Head of caudate nucleus (tissue), 42 donors: ENCODE measurements around the gene PLCB1.
"Not testable (repeated sequence)": the region's sequence is repeated elsewhere in the genome, so short reads cannot be mapped to it uniquely, and the experiment has no call there.

Source experiments
- DNase-seq, 42 donors: peaks; one replicate each; pipeline versions ENCODE4 v3.0.0 to v3.0.0-alpha.2; 2020 to 2021; ENCODE audit warnings: mixed read lengths in 7 of 42
- intact Hi-C: fragments of 100-400 bp; cut with DNase I; formaldehyde crosslinking; loops from one replicate; pipeline ENCODE4 v1.15.0; 2022

Gene PLCB1

DNA sequence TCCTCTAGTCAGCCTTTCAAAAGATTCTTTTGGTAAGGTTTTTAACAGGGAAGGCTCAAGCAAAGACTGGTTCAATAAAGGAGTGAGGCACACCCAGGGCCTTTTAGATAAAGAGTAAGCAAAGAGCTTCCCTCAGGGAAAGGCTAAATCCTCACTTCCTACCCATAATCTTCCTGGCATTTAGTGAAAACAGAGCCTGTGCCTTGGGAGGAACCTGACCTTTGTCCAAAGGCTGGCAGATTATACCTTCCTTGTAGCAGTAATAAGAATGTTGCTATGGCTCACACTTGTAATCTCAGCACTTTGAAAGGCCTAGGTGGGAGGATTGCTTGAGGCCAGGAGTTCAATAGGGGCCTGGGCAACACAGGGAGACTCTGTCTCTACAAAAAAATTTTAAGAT, 656.8 kb downstream of the PLCB1 start:
- DNase-seq = no peak
- intact Hi-C loops = no loop called here

DNA sequence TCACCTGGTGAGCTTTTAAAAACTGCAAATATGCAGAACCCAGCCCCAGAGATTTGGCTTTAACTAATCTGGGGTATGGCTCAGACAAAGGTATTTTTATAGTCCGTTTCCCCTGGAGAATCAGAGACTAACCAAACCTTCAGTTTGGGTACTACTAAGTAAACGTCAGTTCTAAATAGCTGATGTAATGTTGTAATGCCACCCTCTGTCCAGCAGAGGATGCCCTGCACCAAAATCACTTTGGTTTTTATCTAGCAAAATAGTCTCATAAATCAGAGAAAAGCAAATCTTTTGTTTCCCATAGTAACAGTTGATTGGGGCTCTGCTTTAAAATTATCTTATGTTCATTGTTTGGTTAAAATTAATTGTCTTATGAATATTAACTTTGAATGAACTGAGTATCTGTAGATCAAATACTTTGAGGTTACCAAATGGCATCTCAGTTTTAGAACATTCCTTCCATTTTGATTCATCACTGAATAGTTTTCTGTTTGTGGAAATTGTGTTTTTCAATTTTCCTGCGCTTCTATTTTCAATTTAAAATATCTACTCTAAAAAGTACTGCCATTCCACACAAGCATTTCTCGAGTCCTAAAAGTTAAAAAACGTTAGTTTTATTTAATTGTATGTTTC, 658.5 kb downstream of the PLCB1 start:
- intact Hi-C loops = no loop called here
- DNase-seq = peak in 22 of 42 donors; percentile 12 to 73 (median 34)

DNA sequence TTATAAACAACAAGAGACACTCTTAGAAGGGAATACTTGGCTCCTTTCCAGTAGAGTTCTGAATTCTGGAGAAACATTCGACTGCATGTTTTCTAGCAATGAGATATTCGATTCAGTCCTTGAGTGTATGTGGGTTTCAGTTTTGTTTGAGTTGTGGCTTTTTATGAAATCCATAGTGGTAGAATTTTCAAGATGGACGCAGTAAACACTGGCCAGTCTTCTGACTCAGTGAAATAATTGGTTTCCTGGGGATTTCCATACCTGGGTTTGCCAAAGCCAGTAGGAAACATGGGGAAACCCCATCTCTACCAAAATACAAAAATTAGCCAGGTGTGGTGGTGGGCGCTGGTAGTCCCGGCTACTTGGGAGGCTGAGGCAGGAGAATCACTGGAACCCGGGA, 663.3 kb downstream of the PLCB1 start:
- no peak for DNase-seq
- intact Hi-C loops = no loop called here

DNA sequence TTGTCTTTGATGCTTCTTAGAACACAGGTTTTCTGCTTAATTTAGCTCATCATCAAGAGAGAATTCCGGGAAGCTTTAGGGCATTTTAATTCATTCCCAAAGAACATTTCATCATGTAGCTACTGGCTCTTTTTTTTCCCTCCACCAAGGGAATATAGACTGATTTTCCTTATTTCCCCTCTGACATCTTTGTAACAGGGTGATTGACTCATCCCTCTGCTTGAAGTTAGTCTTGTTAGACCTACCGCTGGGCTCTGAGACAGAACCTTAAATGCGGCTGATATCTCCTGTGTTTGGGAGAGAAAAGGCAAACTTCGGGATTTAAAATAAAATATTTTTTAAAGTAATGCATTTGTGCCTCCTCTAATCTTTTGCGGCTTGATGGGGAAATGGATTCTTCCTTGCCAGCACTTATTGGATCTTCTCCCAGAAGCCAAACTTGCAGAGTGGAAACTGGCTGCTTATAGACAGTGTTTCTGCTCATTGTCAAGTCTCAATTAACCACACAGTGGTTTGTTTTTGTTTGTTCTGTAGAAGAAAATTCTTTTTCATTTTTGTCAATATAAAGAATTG, 664.1 kb downstream of the PLCB1 start:
- intact Hi-C loops = no loop called here
- no peak for DNase-seq

DNA sequence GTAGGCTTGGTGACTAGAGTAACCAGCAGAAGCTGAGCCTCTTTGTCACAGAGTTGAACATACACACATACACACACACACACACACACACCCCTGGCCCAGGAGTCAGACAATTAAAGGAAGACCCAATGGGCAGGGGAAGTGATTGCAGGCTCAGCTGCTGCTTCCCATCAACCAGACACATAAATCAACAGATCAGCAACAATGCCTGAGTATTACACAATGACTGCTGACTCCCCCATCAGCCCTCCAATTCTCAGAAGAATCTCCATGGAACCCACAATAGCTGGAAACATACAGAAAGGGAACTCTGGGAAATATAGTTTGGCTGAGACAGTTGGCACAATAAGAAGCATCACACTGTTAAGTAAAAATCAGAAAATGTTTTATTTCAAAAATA, 666.4 kb downstream of the PLCB1 start:
- no peak for DNase-seq
- intact Hi-C loops = no loop called here

DNA sequence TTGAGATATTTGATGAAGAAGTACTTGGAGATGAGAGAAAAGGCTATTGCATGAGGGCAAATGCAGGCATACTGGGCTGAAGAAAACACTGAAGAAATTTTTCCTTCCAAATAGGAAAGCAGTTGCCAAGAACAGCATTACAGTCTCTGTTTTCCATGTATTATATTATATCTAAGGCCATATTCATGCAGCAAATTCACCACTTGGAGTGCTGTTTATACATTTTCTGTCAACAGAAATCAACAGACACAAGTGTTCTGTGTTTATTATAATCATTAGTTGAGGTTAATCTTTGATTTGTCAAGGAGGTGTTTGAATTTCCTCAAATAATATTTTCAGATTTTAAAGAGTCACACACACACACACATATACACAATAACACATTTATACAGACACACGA, 668.0 kb downstream of the PLCB1 start:
- no peak for DNase-seq
- intact Hi-C loops = no loop called here

DNA sequence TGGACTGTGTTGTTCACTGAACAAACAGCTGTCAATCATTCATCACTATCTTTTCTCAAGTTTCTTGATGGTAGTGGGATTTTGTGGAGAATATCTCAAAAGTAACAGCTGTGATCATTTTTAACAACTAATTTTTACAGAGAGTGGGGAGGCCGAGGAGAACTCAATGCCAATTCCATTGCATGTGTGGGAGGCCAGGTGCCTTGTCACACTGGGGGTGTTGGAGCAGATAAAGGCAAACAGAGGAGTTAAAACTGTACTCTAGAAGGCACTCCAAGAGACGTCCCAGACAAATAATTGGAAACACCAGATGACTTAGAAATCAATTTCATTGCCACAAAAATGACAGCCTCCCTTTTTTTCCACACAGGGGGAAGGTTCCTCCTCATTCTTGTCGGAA, 669.6 kb downstream of the PLCB1 start:
- intact Hi-C loops = no loop called here
- DNase-seq = peak in 31 of 42 donors; percentile 9 to 76 (median 36)

DNA sequence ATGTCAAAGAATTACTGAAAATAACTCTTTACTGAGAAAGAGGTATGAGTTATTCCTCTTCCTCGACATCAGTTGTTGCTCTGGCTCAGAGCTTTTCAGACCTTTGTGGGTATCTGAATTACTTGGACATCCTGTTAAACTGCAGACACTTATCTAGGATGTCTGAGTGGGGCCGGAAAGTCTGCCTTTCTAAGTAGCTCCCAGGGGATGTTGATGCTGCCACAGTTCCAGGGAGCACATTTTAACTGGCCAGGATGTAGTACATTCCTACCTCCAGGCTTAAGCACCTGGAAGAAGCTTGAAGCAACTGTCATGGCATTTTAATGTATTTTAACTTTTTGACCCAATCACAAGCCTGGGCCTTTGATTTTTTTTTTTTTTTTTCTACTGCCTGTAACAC, 671.0 kb downstream of the PLCB1 start:
- intact Hi-C loops = no loop called here
- DNase-seq = no peak

DNA sequence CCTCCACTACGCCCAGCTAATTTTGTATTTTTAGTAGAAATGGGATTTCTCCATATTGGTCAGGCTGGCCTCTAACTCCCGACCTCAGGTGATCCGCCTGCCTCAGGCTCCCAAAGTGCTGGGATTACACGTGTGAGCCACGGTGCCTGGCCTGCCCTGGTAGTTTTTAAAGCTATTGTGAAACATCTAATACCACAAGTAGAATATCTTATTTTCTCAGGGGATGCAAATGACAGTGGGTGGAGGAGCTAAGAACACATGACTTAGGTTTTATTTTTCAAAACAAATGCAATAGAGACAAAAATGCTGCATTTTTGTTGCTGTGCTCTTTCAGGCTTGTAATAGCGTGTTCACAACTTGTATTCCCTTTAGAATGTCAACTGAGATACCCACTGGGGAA, 671.9 kb downstream of the PLCB1 start:
- no peak for DNase-seq
- intact Hi-C loops = no loop called here

DNA sequence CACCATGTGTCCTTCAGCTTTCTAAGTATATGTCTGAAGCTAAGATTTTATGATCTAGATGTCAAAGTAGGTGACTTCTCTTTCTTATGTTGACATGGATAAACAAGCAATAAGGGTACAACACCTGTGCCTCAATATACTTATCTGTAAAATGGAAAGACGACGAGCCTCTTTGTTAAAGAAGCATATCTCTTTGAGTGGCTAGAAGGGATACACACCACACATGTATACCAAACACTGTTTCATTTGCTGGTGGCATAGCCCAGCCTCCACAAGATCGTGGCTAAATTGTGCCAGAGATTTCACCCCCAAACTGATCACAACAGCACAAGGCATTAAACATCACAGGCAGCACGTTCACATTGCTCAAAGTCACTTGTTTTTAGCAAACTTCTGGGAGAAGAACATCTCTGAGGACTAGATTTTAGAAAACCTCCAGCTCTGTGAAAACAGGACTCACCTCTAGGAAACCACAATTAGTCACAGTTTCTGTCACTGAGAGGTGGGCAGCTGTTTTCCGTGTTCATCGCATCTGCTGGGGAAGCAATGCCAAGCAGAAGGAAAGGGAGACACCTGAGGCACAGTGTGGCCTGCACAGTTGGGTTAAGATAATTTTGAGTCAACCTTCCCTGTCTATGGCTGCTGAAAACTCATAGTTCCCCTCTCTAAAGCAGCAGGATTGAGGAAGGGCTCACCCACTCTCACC, 673.8 kb downstream of the PLCB1 start:
- intact Hi-C loops = no loop called here
- no peak for DNase-seq

DNA sequence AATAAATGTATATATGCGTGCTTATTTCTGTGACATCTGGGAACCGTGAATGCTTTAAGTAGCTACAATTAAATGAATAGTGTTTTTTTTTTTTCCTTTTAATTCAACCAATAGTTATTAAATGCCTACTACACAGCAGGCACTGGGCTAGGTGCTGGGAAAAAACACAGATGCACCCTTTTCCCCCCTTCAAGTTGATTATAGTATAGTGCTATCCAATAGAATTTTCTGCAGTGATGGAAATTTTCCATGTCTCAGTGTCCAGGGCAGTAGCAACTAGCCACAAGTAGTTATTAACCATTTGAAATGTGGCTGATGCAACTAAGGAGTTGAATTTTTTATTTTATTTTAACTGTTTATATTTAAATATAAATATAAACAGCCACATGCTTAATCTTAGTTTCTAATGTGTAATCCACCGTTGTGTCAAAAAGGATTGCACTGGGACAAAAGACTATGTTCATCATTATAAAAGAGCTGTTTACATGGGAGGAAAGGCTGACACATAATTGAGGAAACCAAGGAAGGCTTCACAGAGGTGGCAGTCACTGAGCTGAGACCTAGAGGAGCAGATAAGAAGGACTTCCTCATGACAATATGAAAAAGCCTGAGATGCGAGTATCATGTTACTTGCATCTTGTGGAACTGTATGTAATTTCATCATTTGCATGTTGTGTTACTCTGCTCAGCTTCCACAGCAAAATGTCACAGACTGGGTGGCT, 675.6 kb downstream of the PLCB1 start:
- no peak for DNase-seq
- intact Hi-C loops = no loop called here

DNA sequence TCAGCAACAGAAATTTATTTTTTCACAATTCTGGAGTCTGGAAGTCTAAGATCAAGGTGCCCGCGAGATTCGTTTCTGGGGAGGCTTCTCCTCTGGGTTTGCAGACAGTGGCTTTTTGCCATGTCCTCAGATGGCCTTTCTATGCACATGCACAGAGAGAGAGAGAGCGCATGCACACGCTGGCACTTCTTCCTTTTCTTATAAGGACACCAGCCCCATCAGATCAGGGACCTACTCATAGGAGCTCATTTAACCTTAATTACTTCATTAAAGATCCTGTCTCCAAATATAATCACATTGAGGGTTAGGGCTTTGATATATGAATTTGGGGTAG, 676.1 kb downstream of the PLCB1 start:
- intact Hi-C loops = no loop called here
- no peak for DNase-seq

DNA sequence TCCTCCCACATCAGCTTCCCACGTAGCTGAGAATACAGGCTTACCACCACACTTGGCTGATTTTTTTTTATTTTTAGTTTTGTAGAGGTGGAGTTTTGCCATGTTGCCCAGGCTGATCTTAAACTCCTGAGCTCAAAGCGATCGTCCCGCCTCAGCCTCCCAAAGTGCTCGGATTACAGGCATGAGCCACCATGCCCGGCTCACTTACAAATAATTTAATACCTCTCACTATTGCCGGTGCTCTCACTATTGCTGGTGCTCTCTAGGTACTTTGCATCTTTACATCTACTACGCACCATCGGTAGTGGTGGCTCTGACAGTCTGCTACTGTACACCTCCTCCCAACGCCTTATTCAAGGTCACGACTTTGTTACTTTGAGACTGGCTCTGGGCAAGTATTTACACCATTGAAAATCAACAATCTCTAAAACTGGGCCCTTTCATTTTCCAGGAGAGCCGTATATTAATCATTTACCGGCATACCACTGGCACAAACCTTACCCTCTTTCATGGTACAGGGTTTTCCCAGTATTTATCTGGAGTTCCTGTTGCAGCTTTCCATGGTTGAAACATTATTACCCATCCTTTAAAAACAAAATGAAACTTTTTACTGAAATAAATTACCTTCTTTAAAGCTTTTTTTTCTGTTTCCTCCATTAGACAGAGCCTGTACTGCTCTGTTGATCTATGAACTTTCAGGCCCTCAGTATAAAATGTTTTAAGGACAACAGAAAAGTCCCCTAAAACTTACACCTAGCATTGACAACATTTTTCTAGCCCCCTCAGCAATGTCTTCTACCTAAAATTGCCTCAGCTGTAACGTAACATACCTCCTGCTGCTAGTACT, 677.3 kb downstream of the PLCB1 start:
- DNase-seq = no peak
- intact Hi-C loops = no loop called here

DNA sequence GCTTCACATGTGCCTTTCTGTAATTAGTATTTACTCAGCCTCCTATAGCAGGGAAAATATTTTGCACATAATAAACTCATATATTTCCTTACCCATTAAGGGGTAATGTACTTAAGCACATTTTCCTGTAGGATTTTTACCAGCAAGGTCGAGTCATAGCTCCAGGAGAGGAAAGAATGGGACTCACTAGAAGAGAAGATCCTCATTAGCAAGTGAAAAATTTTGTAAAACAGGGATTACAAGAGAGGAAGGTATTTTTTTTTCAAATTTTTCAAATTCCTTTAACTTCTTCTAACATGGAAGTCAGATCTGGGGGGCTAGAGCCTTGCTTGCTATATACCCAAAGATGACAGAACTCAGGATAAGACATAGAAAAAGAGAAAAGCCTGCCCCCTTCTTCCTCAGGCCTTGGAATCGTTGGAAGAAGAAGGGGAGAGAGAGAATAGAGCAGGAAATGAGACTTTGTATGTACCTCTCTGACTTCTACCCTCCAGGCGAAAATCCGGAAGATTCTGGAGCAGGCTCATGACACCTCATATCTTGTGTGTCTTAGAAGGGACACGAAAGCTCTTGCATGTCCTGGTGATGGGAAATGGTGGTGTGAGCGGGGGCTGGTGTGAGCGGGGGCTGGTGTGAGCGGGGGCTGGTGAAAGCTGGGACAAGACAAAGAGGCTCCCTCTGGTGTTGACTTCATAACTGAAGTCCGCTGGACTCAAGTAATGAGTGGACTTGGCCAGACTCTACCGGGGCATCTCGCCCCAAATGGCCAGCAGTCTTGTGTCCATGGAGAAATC, 679.9 kb downstream of the PLCB1 start:
- intact Hi-C loops = no loop called here

DNA sequence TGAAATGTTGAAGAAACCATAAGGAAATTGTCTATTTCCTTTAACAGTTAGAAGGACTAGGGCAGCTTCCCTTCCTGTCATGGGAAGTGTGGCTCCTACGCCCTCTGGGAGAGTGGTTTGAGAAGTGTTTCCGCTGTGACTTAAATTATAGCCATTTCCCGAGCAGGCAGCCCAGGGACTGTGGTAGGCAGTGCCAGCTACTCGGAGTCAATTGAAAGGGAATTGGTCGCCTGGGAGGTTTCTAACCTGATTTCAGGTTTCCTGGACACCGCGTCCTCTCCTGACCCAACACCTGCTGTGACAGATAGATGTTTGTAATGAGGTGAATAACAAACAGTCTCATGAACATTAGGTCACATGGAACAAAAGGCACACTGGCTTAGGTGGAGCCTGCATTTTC, 680.8 kb downstream of the PLCB1 start:
- no peak for DNase-seq
- intact Hi-C loops = no loop called here

More for the DNA sequence above, 679.9 kb downstream of the PLCB1 start:
- no peak for DNase-seq

DNA sequence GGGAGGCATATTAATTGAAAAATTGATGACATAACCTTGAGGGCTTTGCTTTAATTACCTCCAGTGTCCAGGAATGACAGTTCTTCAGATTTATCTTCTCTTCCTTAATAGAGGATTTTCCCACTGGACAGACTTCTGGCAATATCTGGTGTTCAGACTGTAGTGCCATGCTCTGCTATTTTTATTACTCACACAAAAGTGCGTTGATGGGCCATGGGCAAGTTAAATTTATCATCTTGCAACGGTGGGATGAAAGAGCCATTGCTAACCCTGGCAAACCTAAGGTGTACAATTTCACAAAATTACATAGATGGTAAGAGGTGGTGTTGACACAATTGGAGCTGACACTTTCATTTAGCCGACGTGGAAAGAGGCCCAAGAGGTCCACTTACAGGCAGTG, 683.1 kb downstream of the PLCB1 start:
- intact Hi-C loops = no loop called here
- no peak for DNase-seq

DNA sequence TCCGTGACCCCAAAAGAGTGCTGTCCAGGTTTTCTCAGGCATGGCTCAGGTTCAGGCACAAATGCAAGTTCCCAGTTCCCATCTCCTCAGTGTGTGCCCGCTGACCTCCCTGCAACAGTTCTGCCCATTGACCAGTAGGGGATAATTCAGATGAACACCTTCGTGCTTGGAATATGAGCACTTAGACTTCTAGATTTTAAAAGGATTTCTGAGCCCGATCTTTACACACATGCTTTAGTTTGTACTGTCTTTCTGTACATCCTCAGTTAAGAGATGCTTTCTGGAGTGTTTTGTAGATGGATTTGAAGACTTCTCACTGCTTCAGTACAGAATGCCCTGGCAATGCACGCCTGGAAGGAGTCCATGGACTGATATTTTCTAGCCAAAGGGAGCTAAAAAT, 697.2 kb downstream of the PLCB1 start:
- intact Hi-C loops = no loop called here
- no peak for DNase-seq

DNA sequence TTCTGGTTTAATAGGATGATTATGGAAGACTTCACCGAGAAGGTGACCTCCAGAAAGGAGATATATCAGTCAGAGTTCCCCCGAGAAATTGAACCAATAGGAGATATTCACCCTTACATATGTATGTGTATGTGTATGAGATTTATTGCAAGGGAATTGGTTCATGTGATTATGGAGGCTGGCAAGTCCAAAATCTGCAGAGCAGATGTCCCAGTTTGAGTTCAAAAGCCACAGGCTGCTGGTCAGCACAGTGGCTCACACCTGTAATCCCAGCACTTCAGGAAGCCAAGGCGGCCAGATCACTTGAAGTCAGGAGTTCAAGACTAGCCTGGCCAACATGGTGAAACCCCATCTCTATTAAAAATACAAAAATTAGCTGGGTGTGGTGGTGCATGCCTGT, 702.2 kb downstream of the PLCB1 start:
- intact Hi-C loops, DNase-seq: not testable (repeated sequence)

DNA sequence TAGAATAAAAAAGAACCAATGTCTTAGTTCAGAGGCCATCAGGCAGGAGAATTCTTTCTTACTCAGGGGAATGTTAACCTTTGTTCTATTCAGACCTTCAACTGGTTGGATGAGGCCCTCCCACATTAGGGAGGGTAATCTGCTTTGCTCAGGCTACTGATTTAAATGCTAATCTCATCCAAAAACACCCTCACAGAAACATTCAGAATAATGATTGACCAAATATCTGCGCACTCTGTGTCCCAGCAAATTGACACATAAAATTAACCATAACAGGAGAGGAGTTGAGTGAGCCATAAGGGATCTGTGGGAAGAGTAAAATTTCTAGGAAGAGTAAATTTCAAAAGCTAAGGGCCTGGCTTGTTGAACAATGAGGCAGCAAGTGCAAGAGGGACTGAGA, 702.8 kb downstream of the PLCB1 start:
- intact Hi-C loops = no loop called here
- DNase-seq = no peak
